GM18498 (cell line): ENCODE results near the gene GTF2F2.

Experiments used
- ATAC-seq: cut with Tn5 transposase; IDR thresholded peaks from one replicate; pipeline ENCODE4 v1.9.1; 2021; ENCODE audit warnings: mild to moderate bottlenecking, moderate library complexity; ENCODE audit not compliant: unreplicated experiment

GTF2F2 gene, protein sequence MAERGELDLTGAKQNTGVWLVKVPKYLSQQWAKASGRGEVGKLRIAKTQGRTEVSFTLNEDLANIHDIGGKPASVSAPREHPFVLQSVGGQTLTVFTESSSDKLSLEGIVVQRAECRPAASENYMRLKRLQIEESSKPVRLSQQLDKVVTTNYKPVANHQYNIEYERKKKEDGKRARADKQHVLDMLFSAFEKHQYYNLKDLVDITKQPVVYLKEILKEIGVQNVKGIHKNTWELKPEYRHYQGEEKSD

DNA sequence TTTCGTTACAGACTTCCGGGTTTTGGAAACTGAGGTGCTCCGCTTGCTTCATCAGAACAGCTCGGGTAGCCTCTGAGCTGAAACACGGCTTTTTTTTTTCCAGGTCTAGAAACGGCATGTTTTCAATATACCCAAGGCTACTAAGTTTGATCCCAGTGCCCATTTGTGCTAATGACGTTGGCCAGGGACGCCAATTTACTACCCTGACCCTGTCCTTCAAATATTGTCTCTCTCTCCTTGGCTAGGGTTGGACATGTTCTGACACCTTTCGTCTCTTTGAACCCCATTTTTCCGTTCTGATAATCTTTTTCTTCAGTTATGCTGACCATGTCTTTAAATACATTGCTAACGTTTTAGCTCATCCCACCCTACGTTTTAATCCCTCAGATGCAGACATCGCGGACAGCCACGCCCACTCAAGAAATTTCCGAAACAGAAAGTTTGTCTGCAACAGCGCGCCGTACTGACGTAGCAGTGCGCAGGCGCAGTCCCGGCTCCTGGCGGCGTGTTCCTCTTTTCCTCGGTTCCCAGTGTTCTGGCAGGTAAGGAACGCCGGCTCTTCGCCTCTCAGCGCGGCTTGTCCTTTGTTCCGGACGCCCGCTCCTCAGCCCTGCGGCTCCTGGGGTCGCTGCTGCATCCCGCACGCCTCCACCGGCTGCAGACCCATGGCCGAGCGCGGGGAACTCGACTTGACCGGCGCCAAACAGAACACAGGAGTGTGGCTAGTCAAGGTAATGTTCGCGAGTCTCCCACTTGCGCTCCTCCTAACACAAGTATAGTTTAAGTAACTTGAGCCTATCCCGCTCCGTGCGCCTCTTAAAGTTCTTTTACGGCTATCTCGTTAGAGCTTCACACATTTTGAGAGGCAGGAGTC is at the start of gene GTF2F2:
TSS of gene GTF2F2 (plus strand) at position 520 of the 874 bp plus-strand sequence. CDS start at position 666, 146 bp downstream.
- peak; percentile 82 for ATAC-seq

DNA sequence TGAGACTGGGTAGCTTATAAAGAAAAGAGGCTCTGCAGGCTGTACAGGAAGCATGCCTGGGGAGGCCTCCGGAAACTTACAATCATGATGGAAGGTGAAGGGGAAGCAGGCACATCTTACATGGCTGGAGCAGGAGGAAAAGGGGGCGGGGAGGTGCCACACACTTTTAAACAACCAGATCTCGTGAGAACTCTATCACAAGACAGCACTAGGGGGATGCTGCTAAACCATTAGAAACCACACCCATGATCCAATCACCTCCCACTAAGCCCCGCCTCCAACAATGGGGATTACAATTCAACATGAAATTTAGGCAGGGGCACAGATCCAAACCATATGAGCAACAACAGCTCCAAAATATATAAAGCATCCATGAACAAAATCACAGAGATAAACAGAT is 46.5 kb upstream of the GTF2F2 start:
- no peak for ATAC-seq

DNA sequence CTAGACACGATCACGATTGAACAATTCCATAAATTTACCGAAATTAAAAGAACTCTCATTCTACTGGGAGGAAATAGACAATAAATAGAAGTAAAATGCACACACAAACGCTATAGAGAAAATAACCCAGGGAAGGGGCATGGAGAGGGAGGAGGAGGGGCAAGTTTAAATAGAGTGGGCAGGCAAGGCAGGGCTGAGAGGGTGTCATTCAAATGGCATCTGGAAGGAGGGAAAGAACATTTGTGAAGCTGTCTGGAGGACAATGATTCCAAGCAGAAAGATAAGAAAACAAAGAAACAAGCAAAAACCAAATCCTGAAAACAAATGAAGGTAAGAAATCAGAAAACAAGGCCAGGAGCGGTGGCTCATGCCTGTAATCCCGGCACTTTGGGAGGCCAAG is 45.6 kb upstream of the GTF2F2 start:
- no peak for ATAC-seq

DNA sequence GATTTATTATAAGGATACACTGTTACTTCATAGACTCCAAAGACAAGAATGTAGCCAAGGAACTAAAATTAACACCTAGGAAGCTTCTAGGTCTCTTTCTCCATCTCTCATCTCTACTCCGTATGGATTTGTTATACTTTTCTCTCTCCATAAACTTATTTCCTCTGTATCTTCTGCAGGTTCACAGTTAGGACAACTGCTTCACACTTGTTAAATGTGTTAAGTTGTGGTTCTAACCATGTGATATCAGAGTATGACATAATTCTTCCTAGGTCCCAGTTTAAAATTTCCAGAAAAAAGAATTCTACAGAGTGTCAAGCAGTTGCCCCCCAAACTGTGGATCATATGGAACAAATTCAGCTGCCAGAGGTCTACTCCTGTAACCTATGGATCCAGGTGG is 42.3 kb upstream of the GTF2F2 start:
- ATAC-seq, result no peak

DNA sequence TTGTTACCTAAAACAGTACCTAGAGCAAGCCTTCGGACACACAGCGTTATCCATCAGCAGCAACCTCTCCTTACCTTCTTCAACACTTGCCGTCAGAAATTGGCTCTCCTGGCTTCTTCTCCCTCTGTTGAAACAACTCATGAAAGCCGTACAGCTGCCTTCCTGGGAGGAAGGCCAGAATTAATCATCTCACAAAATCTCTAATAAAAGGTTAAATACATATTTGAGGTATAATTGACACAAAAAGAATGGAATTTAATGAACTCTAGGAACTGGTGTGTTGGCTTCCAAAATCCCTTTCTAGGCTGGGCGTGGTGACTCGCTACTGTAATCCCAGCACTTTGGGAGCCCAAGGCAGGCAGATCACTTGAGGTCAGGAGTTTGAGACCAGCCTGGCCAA is 37.3 kb upstream of the GTF2F2 start:
- no peak for ATAC-seq

DNA sequence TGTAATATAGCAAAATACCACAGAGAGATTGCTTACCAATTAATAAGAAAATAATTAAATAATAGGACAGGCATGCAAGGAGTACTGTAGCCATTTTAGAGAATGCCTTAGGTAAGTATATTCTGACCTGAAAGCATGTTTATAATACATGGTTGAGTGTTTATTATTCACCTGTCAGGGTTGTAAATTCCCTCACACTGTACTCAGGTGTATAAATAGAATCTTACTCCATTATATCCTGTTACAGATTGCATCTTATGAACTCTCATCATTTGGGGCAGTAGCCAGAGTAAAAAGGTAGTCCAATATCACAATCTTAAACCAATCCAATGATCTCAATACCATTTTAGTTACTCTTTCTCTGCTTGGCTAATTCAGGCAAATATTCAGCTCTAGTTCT is 35.8 kb upstream of the GTF2F2 start:
- no peak for ATAC-seq

DNA sequence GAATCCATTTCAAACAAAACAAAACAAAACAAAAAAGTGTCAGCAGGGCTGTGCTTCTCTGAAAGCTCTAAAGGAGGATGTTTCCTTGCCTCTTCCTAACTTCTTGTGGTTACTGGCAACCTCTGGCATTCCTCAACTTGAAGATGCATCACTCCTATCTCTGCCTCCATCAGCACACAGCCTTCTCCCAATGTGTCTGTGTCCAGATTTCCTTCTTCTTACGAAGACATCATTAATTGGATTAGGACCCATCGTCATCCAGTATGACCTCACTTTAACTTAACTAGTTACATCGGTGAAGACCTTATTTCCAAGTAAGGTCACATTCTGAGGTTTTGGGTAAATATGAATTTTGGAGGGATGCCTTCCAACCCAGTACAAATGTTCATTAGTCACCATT is 33.8 kb upstream of the GTF2F2 start:
- no peak for ATAC-seq

DNA sequence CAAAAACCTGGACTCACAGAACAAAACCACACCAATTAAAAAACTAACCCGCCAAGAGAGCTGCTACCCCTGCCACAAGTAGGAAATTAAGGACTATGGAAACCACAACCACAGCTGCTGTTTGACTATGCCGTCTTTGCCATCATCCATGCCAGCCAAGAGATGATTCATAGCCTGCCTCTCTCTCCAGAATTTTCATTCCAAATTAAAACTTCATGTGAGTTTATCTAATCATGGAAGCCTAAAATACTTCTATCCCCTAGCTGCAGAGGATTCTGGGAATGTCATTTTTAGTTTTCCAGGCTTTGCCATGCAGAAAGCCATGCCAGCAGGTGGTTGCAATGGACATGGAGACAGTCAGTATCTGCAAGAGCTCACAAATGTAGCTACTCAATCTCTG is 27.6 kb upstream of the GTF2F2 start:
- no peak for ATAC-seq

DNA sequence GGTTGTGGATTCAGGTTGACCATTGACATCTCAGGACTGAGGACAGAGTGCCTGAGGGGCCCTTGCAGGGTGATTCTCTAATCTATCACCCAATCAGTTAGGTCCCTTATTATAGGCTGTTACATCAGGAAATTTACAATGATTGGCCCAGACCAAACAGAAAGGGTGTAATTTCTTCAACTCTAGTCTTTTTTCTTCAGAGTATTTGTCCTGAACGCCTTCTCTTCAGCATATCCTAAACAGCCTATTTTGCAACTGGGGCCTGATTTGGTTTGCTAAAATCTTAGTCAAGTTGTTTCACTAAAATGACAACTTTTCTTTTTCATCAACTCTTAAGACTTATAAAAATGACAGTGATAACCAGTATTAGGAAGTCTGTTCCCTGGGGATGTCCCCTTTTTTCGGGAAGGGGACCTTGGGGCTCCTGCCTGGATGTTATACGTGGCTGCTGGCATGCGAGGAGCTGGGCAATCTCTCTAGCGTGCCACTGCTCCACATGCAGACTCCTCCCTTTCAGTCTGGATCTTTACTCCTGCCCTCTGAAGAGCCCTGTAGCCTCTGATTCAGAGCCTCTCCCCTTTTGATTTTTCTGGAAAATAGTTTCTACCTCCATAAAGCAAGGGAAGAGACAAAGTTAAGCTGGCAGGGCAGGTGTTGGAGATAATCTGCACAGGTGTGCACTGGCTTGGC is 19.6 kb upstream of the GTF2F2 start:
- no peak for ATAC-seq

DNA sequence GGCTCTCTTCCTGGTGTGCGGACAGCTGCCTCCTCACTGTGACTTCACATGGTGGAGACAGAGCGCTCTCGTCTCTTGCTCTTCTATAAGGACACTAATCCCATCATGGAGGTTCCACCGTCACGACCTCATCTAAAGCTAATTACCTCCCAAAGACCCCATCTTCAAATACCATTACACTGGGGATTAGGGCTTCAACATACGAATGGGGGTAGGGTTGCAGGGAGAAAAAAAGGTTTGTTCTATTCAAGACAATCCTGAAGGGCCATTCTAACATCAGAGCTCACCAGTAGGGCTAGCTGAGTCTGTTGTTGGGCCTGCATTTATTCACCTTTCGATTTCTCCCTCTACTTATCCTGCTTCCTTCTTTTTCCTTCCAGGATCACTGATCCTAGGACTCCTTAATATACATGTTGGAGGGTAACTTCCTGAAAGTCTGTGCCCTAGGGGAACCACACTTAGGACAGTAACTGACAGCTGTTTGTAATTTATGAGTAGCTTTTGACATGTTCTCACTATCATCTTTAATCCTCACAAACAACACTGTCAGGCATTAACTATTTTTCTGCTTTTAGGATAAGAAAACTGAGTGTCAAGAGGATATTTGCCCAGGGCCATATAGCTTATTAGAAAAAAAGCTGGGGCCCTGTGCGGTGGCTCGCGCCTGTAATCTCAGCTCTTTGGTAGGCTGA is 18.8 kb upstream of the GTF2F2 start:
- no peak for ATAC-seq

DNA sequence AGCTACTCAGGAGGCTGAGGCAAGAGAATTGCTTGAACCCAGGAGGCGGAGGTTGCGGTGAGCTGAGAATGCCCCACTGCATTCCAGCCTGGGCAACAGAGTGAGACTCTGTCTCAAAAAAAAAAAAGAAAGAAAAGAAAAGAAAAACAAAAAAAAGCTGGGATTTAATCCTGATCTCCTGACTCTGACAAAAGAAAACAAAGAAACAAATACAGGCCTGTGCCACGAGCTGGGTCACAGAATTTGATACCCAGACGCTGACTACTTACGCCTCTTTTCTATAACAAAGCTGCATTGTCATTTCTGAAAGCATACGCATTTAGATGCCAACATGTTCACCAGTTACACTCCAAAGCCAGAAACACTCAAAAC is 18.2 kb upstream of the GTF2F2 start:
- ATAC-seq, result no peak

DNA sequence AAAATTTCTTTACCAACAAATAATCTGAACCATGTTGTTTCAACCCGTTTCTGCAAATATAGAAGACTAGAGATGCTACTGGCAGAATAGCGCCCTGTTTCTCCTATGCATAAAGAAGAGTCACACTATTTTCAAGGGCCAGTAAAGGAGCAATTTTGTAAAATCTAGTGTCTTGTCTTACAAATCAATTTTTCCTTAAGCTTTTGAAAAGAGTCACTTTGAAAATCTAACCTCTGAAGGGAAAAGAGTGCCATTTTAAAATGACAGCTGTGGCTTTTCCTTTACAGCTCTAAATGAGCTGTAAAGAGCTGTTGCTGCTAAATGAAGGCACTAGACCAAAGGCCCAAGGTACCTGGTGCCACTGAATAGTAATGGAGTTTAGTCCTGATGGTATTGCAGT is 16.9 kb upstream of the GTF2F2 start:
- ATAC-seq, result no peak

DNA sequence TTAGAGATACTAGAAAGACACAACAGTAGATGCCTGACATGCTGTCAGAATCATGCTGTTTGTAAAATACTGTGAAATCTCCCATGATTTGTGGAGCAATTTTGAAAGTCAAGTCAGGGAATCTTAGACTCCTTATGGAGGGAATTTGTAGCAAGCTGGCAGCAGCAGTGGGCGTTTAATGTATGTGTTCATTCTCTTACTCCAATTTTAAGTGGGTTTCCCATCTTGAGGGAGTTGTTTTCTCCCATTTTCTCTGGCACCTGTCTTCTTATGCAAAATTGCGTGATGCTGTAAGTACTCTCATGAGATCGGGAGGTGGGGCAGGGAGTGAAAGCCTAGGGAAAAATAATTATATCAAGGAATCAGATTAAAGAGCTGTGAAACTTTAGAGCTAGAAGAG is 16.0 kb upstream of the GTF2F2 start:
- ATAC-seq, result no peak

DNA sequence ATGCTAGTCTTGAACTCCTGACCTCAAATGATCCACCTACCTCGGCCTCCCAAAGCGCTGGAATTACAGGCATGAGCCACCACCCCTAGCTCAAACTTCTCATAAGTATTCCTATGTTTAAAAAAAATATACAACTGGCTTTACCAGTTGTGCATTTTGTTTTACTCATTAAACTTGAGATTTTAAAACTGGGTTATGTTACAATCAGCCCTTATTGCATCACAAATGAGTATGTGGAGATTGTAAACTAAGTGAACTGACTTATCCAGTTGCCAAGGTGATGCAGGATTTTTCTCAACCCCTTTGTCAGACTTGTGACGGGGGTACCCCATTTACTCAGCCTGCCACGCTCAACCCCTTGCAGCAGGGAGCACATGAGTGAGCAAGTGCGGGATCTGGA is 14.4 kb upstream of the GTF2F2 start:
- ATAC-seq, result no peak

DNA sequence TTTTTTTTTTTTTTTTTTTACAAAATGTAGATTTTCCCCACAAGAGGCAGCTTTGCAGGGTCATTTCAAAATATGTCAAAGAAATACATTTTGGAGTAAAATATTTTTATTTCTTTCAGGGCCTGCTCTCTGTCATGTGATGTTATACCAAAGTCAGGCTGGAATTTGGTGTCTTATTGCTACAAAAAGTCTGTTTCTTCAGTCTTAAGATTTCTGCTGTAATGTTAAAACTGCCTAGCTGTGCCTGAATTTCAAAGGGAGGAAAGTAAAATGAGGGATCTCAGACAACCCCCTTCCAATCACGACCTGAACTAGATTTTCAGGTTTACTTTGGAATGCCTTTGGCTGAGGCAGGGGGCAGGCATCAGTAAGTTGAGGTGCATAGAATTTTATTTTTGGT is 12.8 kb upstream of the GTF2F2 start:
- no peak for ATAC-seq

DNA sequence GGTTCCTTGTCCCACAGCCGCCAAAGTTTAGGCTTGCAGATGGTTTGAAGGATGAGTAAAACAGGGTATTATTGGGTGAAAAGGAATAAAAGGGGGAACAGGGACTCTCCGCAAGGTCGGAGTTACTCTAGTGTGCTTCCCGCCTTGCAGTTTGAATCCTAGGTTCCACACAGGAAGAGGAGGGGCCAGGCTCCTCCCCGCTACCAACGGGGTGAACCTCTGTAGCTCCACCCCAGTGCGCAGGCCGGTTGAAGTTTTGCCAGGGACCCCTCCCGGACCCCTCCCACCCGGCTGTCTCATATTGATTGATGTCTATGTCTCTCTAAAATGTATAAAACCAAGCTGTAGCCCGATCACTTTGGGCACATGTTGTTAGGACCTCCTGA is 11.6 kb upstream of the GTF2F2 start:
- peak; percentile 43 for ATAC-seq

DNA sequence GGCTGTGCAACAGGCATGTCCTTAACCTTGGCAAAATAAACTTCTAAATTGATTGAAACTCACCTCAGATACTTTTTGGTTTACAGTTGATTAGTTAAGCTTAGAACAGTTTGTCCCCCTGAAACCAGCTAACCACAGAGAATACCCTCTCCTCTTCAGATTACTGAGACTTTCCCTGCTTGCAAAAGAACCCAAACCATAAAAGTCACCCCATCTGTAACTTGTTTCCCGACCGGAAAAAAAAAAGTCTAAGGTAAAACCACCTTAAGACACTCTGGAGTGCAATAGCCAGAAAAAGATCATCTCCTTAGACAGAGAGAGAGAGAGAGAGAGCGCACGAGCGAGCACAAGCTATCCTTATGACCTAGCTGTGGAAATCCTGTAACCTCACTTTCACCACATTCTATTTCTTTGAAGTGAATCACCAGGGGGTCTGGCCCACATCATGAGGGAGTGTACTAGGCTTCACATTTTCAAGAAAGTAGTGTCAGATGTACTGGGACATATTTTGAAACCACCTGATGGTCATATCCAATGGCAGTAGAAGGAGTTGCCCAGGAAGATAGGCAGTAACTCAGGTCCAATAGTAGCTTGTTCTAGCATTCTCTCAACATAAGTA is 11.1 kb upstream of the GTF2F2 start:
- ATAC-seq, result peak; percentile 70

DNA sequence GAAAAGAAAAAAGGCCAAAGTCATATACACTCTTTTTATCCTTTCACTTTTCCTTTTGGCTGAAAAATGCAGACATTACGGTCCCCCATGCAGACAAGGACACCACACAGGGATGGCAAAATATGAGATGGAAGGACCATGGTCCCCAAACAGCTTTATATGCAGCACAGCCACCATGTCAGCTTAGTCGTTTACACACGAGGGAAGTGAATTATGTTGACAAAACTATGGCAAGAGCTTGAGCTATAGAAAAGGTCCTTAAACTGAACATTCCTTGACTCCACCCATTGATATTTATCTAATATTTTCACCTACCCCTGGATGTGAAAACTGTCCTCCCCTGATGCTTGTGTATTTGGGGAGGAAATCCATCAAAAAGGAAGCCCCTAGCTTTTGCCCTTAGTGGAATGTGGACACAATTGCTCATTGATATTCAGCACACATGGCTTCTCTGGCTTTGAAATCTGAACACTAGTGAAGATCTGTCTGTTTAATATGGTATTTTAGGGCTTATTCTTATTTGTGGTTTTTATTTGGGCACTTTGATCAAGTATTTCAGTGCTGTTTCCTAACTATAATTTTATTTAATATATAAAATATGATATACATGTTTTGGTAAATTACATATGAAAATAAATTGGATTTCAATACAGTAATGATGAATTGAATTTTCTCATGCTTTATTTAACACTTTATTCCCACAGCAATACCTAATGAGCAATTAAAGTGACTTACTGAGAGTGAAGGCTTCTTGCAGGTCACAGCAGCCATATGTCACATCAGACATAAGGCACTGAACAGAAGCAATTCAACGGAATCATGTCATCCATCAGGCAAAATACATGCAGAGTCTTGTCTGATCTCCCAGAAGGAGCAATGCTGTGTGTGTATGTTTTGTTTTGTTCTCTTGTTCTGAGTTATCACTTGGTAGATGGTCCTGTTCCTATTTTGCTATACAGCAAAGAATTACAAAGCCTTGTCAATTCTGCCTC is 6.8 kb upstream of the GTF2F2 start:
- ATAC-seq, result no peak

DNA sequence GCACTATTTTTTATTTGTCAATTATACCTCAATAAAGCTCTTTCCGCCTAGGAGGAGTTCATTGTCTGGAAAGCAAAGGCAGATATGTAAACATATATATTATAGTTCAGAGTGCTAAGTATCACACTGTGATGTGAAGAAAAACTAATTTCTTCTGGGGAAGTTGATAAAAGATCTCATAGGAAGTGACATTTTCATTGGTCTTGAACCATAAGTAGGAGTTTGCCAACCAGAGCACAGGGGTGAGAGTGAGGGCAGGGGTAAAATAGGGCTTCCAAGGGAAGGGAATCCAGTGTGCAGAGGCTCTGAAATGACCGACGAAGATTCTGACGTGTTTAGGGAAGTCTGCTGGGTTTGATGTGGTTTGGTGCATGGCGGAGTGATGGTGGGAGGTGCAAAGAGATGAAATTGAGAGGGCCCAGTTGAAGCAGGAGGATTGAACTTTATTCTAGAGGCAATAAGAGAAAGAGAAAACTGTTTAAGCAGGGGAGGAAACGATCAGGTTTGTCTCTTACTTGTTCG is 780 bp upstream of the GTF2F2 start:
- peak; percentile 40 for ATAC-seq
